Ovary (tissue), 9 donors: ENCODE data around the gene GNG2. TPM values are rescaled to one million over a fixed set of nuclear protein-coding genes. Genes with fewer than 3 reads are reported as not detected.

ENCODE experiments used
- DNase-seq, 5 donors: peaks; one replicate each; pipeline ENCODE4 v3.0.0-alpha.2; 2019 to 2020
- H3K27ac ChIP-seq, 2 donors: fragments of 200-600 bp; one replicate each; pipeline versions ENCODE4 v1.5.1 to v1.8.0; 2019 to 2022
- H3K27me3 ChIP-seq: fragments of 200-600 bp; one replicate; pipeline ENCODE4 v1.8.0; 2022
- H3K36me3 ChIP-seq: fragments of 200-600 bp; sonication (generic); one replicate; pipeline ENCODE4 v1.5.1; 2019
- H3K4me1 ChIP-seq: one replicate; pipeline ENCODE4 v1.8.1; 2013; ENCODE audit warnings: mild to moderate bottlenecking, moderate library complexity; ENCODE audit not compliant: insufficient read depth
- H3K4me3 ChIP-seq: fragments of 200-600 bp; sonication (generic); one replicate; pipeline ENCODE4 v1.5.1; 2017
- H3K9me3 ChIP-seq, 2 donors: fragments of 200-600 bp in 1 of 2; sonication (generic) in 1 of 2; one replicate each; pipeline versions ENCODE4 v1.5.1 to v1.8.1; 2013 to 2019; ENCODE audit warnings: mild to moderate bottlenecking in 1 of 2, moderate library complexity in 1 of 2
- CTCF ChIP-seq, 3 donors: fragments of 450-650 bp in 2 of 3; fragments of 200-600 bp in 1 of 3; IDR thresholded peaks; one replicate each; pipeline versions ENCODE4 v1.5.1 to v1.8.0; 2016 to 2022; ENCODE audit warnings: antibody characterized with exemption in 3 of 3, mild to moderate bottlenecking in 1 of 3
- EP300 ChIP-seq: sonication (generic); formaldehyde crosslinking; IDR thresholded peaks from one replicate; pipeline ENCODE4 v1.6.1; 2017; ENCODE audit warnings: antibody characterized with exemption
- POLR2A ChIP-seq: fragments of 450-650 bp; IDR thresholded peaks from one replicate; pipeline ENCODE4 v1.6.1; 2017; ENCODE audit warnings: antibody characterized with exemption, mild to moderate bottlenecking, moderate library complexity
- WGBS, 3 donors: extraction: QIAGEN DNeasy Blood & Tissue Kit in 1 of 3; methylation state at CpG; one replicate each; pipeline versions ENCODE4 v1.1.5 to v1.1.7; 2013 to 2017; 5-methylcytosine and 5-hydroxymethylcytosine counted together
- intact Hi-C, 4 donors: fragments of 100-400 bp; cut with DNase I; formaldehyde crosslinking; loops; one replicate each; pipeline versions ENCODE4 v1.11.0 to v1.15.1; 2022 to 2023
- polyA plus RNA-seq, 2 donors: library from polyadenylated mRNA; stranded (reverse); fragments of 200-250 nt in 1 of 2; fragments of 350-450 nt in 1 of 2; fragmentation: Illumina TruSeq in 1 of 2; extraction: RNeasy Lipid Tissue Mini Kit (QIAGEN cat#74804) in 1 of 2; gene quantifications; one replicate each; pipeline ENCODE4 v1.2.3, GENCODE V29; 2013 to 2014
- total RNA-seq, 7 donors: library from RNA; depleted of rRNA in 2 of 7; stranded (reverse); fragments of >200 nt in 2 of 7; fragmentation: NEBNext Ultra II Directional in 3 of 7; extraction: Animal tissue kit (Norgen Biotek cat#: 25700) in 3 of 7; gene quantifications; one replicate each; pipeline versions ENCODE4 v1.1.0 to v1.2.4, GENCODE V29; 2016 to 2023
- donor health status: DM: no; HTN: no; CAD: no; lungs with moderate emphysema.
- donor health status: DM: no; HTN: no; CAD: no.
- donor health status: Bipolar disorder and iron deficiency.
- donor health status: DM: yes; HTN: yes; CAD: no.
- donor health status: DM: no; HTN: no; CAD: no.
- donor health status: DM: yes; HTN: yes; CAD: no.

GNG2 gene
- total and polyA plus RNA-seq, 9 donors = 9.4 to 29.4 (median 11.4) TPM

GRCh38 chr14:51847489-51847796 lies 13.0 kb upstream of the GNG2 start:
- Histone ChIP-seq H3K27ac (no peak overlapping the region), H3K36me3 (no peaks in the 10 kb centered on the region), H3K4me1 (no peaks in the 10 kb centered on the region), H3K4me3 (no peak overlapping the region), H3K27me3 (no peaks in the 10 kb centered on the region), H3K9me3 (no peaks in the 10 kb centered on the region)
- intact Hi-C loops = no loop called here
- no peak for DNase-seq
- 82 to 87% (median 83%) methylated on average over 4 of the region's 4 CpGs for WGBS, 3 donors
- TF ChIP-seq POLR2A (no peak), EP300 (no peak), CTCF (IDR thresholded peaks at IDR 0.05) (no peak)

- intact Hi-C loops = no loop called here
- H3K4me1 ChIP-seq = no peaks in the 10 kb centered on the region
- H3K27me3 ChIP-seq = no peaks in the 10 kb centered on the region
- DNase-seq = no peak
- H3K9me3 ChIP-seq = no peaks in the 10 kb centered on the region
- TF ChIP-seq POLR2A = no peak
- TF ChIP-seq CTCF (IDR thresholded peaks at IDR 0.05) = no peak
- no peak for TF ChIP-seq EP300
- no peaks in the 10 kb centered on the region for H3K36me3 ChIP-seq
- WGBS, 3 donors = 91 to 97% (median 94%) methylated on average over 4 of the region's 4 CpGs
- no peak overlapping the region for H3K4me3 ChIP-seq
- H3K27ac ChIP-seq = no peak overlapping the region
Observed at GRCh38 chr14:51848120-51848519, 12.3 kb upstream of the GNG2 start.

GRCh38 chr14:51849097-51849496 lies 11.3 kb upstream of the GNG2 start:
- H3K36me3 ChIP-seq = no peaks in the 10 kb centered on the region
- 89 to 94% (median 92%) methylated on average over 2 of the region's 2 CpGs for WGBS, 3 donors
- no peak for DNase-seq
- no peak for TF ChIP-seq EP300
- TF ChIP-seq POLR2A = no peak
- no peak for TF ChIP-seq CTCF (IDR thresholded peaks at IDR 0.05)
- H3K9me3 ChIP-seq = no peaks in the 10 kb centered on the region
- H3K27me3 ChIP-seq = no peaks in the 10 kb centered on the region
- H3K27ac ChIP-seq = no peak overlapping the region
- no peak overlapping the region for H3K4me3 ChIP-seq
- H3K4me1 ChIP-seq = no peaks in the 10 kb centered on the region
- intact Hi-C loops = no loop called here

DNA sequence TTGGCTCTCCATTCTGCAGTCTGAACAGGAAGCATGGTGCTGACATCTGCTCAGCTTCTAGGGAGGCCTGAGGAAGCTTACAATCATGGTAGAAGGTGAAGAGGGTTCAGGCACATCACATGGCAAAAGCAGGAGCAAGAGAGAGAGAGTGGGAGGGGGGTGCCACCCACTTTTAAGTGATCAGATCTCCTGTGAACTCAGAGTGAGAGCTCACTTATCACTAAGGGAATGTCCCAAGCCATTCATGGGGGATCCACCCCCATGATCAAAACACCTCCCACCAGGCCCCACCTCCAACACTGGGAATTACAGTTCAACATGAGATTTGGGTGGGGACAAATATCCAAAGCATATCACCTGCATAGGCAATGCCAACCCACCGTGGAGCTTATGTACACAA lies 9.8 kb upstream of the GNG2 start:
- H3K9me3 ChIP-seq = no peaks in the 10 kb centered on the region

More for the DNA sequence above, 9.8 kb upstream of the GNG2 start:
- no peak overlapping the region for H3K4me3 ChIP-seq
- H3K36me3 ChIP-seq = no peaks in the 10 kb centered on the region
- DNase-seq = no peak
- TF ChIP-seq CTCF (IDR thresholded peaks at IDR 0.05) (no peak), POLR2A (no peak), EP300 (no peak)
- no peaks in the 10 kb centered on the region for H3K27me3 ChIP-seq
- intact Hi-C loops = no loop called here
- WGBS, 3 donors = 75 to 97% (median 93%) methylated on average over 1 of the region's 1 CpG
- H3K27ac ChIP-seq = no peak overlapping the region
- H3K4me1 ChIP-seq = no peaks in the 10 kb centered on the region
